Neural cell (in vitro differentiated cells): Measurements from ENCODE around the gene SSBP4. TPM values are rescaled to one million over a fixed set of nuclear protein-coding genes. Genes with fewer than 3 reads are reported as not detected.

Source experiments
- H2AFZ ChIP-seq: fragments of 200-600, 300-800 bp; sonication (generic), shearing (Covaris generic); 2 replicates; pipeline ENCODE4 v1.6.0; 2014; ENCODE audit warnings: low read depth, mild to moderate bottlenecking, antibody characterized with exemption, low read length, moderate library complexity
- H3F3A ChIP-seq: fragments of 200-600 bp; shearing (Covaris generic); 2 replicates; pipeline ENCODE4 v1.6.1; 2016; ENCODE audit warnings: mild to moderate bottlenecking, moderate library complexity, mixed read lengths, antibody characterized with exemption, low read length; ENCODE audit not compliant: insufficient read depth, poor library complexity, severe bottlenecking
- H3K27ac ChIP-seq: fragments of 200-600, 300-800 bp; sonication (generic), shearing (Covaris generic); 2 replicates; pipeline ENCODE4 v1.5.1; 2014; ENCODE audit warnings: mild to moderate bottlenecking, low read length, moderate library complexity
- H3K27me3 ChIP-seq: fragments of 300-800, 200-600 bp; sonication (generic), shearing (Covaris generic); 2 replicates; pipeline ENCODE4 v1.6.0; 2014; ENCODE audit warnings: mild to moderate bottlenecking, low read depth, low read length, moderate library complexity; ENCODE audit not compliant: insufficient read depth
- H3K36me3 ChIP-seq: fragments of 300-800, 200-600 bp; sonication (generic), shearing (Covaris generic); 2 replicates; pipeline ENCODE4 v1.5.1; 2014; ENCODE audit warnings: mild to moderate bottlenecking, antibody characterized with exemption, low read length, moderate library complexity; ENCODE audit not compliant: insufficient read depth
- H3K4me2 ChIP-seq: fragments of 300-800, 200-600 bp; sonication (generic), shearing (Covaris generic); 2 replicates; pipeline ENCODE4 v1.6.0; 2014; ENCODE audit warnings: mild to moderate bottlenecking, low read length
- H3K4me3 ChIP-seq: fragments of 300-800, 200-600 bp; sonication (generic), shearing (Covaris generic); 2 replicates; pipeline ENCODE4 v1.5.1; 2014; ENCODE audit warnings: mild to moderate bottlenecking, low read length, moderate library complexity
- H3K79me2 ChIP-seq: fragments of 200-600 bp; shearing (Covaris generic); replicated peaks from 2 replicates; pipeline ENCODE4 v1.6.0; 2014; ENCODE audit warnings: mild to moderate bottlenecking, low read length, moderate library complexity; ENCODE audit not compliant: insufficient read depth
- H3K9ac ChIP-seq: fragments of 300-800, 200-600 bp; sonication (generic), shearing (Covaris generic); 2 replicates; pipeline ENCODE4 v1.6.1; 2016; ENCODE audit warnings: mild to moderate bottlenecking, low read length, mixed read lengths
- H3K9me2 ChIP-seq: fragments of 200-600 bp; shearing (Covaris generic); 2 replicates; pipeline ENCODE4 v1.6.1; 2016; ENCODE audit warnings: mild to moderate bottlenecking, low read length, mixed read lengths; ENCODE audit not compliant: insufficient read depth
- H3K9me3 ChIP-seq: fragments of 200-600, 300-800 bp; sonication (generic), shearing (Covaris generic); 2 replicates; pipeline ENCODE4 v1.6.1; 2016; ENCODE audit warnings: mild to moderate bottlenecking, mixed run types, low read length, moderate library complexity, mixed read lengths
- H4K20me1 ChIP-seq: fragments of 200-600 bp; shearing (Covaris generic); 2 replicates; pipeline ENCODE4 v1.6.1; 2016; ENCODE audit warnings: mild to moderate bottlenecking, mixed run types; ENCODE audit not compliant: insufficient read depth
- EP300 ChIP-seq: fragments of 450-650 bp; conservative IDR thresholded peaks from 2 replicates; pipeline ENCODE4 v1.6.1; 2014; ENCODE audit warnings: antibody characterized with exemption, mild to moderate bottlenecking, moderate library complexity; ENCODE audit not compliant: poor library complexity, severe bottlenecking
- EZH2 ChIP-seq: fragments of 200-600, 300-800 bp; shearing (Covaris generic), sonication (generic); IDR thresholded peaks from 2 replicates; pipeline ENCODE4 v1.6.1; 2014; ENCODE audit warnings: antibody characterized with exemption, low read length, borderline replicate concordance, mild to moderate bottlenecking; ENCODE audit not compliant: insufficient read depth, poor library complexity, severe bottlenecking
- MXI1 ChIP-seq: fragments of 450-650 bp; conservative IDR thresholded peaks from 2 replicates; pipeline ENCODE4 v1.6.1; 2014; ENCODE audit warnings: antibody characterized with exemption, mild to moderate bottlenecking; ENCODE audit not compliant: poor library complexity, severe bottlenecking
- POLR2AphosphoS5 ChIP-seq: IDR thresholded peaks from 2 replicates; pipeline ENCODE4 v1.6.1; 2012
- RAD21 ChIP-seq: fragments of 450-650 bp; conservative IDR thresholded peaks from 2 replicates; pipeline ENCODE4 v1.6.1; 2014; ENCODE audit warnings: antibody characterized with exemption, mild to moderate bottlenecking, moderate library complexity
- SMC3 ChIP-seq: fragments of 450-650 bp; conservative IDR thresholded peaks from 2 replicates; pipeline ENCODE4 v1.6.1; 2014; ENCODE audit warnings: antibody characterized with exemption, mild to moderate bottlenecking, moderate library complexity; ENCODE audit not compliant: poor library complexity
- TAF1 ChIP-seq: IDR thresholded peaks from 2 replicates; pipeline ENCODE4 v1.6.1; 2012; ENCODE audit warnings: low read depth
- polyA plus RNA-seq: library from polyadenylated mRNA; depleted of rRNA; stranded (reverse); fragments of >200 nt; gene quantifications from 2 replicates; pipeline ENCODE4 v1.2.3, GENCODE V29; 2014
- TF ChIP-seq, protein P1 (sequence below): IDR thresholded peaks from 2 replicates; pipeline ENCODE4 v1.6.1; 2012; ENCODE audit warnings: borderline replicate concordance
- TF ChIP-seq, protein P2 (sequence below): fragments of 450-650 bp; IDR thresholded peaks from 2 replicates; pipeline ENCODE4 v1.5.1; 2014; ENCODE audit warnings: antibody characterized with exemption, mild to moderate bottlenecking, moderate library complexity; ENCODE audit not compliant: poor library complexity, severe bottlenecking

Gene SSBP4
- polyA plus RNA-seq, 1 donor from 2014 or later, result 166 TPM

DNA sequence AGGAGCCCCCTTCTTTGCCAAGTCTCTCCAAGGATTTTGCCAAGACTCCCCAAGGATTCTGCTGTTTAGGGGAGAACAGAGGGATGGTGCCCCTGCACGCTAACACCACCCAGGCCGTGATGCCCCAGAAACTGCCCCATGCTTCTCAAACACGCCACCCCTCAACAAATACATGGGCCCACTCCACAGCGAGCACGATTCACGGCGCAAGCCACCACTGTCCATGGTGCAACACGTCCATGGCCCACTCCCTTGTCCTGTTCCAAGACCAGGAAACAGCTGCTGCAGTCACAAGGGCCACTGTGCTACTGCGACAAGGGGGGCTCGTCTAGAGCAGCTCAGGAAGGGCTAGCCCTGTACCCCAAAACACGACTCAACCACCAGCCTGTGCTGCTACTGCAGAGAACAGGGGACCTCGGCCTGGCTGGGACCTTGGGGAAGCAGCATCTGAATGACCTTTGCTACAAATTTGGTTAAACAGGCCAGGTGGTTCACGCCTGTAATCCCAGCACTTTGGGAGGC lies 55.2 kb downstream of the SSBP4 start:
- no peak overlapping the region for H3K4me3 ChIP-seq
- H3K27ac ChIP-seq, result no peak overlapping the region
- no peaks in the 10 kb centered on the region for H3K79me2 ChIP-seq

DNA sequence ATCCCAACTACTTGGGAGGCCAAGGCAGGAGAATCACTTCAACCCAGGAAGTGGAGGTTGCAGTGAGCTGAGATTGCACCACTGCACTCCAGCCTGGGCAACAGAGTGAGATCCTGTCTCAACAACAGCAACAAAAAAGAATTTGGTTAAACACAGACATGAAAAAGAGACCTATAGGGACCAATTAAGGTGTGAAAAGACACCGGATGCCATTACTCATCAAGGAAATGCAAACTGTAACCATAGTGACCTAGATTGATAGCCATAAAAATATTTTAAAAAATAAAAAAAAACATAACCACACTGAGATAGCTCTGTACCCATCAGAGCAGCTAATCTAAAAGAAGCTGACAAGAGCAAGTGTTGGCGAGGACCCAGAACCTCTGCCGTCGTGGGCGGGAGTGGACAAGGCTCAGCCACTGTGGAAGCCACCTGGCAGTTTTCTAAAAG lies 55.8 kb downstream of the SSBP4 start:
- TF ChIP-seq RAD21 (no peak), POLR2AphosphoS5 (no peak)
- TF ChIP-seq, protein P1, sequence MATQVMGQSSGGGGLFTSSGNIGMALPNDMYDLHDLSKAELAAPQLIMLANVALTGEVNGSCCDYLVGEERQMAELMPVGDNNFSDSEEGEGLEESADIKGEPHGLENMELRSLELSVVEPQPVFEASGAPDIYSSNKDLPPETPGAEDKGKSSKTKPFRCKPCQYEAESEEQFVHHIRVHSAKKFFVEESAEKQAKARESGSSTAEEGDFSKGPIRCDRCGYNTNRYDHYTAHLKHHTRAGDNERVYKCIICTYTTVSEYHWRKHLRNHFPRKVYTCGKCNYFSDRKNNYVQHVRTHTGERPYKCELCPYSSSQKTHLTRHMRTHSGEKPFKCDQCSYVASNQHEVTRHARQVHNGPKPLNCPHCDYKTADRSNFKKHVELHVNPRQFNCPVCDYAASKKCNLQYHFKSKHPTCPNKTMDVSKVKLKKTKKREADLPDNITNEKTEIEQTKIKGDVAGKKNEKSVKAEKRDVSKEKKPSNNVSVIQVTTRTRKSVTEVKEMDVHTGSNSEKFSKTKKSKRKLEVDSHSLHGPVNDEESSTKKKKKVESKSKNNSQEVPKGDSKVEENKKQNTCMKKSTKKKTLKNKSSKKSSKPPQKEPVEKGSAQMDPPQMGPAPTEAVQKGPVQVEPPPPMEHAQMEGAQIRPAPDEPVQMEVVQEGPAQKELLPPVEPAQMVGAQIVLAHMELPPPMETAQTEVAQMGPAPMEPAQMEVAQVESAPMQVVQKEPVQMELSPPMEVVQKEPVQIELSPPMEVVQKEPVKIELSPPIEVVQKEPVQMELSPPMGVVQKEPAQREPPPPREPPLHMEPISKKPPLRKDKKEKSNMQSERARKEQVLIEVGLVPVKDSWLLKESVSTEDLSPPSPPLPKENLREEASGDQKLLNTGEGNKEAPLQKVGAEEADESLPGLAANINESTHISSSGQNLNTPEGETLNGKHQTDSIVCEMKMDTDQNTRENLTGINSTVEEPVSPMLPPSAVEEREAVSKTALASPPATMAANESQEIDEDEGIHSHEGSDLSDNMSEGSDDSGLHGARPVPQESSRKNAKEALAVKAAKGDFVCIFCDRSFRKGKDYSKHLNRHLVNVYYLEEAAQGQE, result no peak
- TF ChIP-seq, protein P2, sequence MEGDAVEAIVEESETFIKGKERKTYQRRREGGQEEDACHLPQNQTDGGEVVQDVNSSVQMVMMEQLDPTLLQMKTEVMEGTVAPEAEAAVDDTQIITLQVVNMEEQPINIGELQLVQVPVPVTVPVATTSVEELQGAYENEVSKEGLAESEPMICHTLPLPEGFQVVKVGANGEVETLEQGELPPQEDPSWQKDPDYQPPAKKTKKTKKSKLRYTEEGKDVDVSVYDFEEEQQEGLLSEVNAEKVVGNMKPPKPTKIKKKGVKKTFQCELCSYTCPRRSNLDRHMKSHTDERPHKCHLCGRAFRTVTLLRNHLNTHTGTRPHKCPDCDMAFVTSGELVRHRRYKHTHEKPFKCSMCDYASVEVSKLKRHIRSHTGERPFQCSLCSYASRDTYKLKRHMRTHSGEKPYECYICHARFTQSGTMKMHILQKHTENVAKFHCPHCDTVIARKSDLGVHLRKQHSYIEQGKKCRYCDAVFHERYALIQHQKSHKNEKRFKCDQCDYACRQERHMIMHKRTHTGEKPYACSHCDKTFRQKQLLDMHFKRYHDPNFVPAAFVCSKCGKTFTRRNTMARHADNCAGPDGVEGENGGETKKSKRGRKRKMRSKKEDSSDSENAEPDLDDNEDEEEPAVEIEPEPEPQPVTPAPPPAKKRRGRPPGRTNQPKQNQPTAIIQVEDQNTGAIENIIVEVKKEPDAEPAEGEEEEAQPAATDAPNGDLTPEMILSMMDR, result no peak
- no peaks in the 10 kb centered on the region for H3K36me3 ChIP-seq
- no peak overlapping the region for H3K9ac ChIP-seq
- H3K27ac ChIP-seq, result no peak overlapping the region
- H2AFZ ChIP-seq, result no peak overlapping the region
- H3F3A ChIP-seq, result no peaks in the 10 kb centered on the region
- no peak overlapping the region for H3K4me3 ChIP-seq
- H3K9me2 ChIP-seq, result no peaks in the 10 kb centered on the region
- H3K27me3 ChIP-seq, result no peaks in the 10 kb centered on the region
- H3K79me2 ChIP-seq, result no peaks in the 10 kb centered on the region
- no peak overlapping the region for H3K4me2 ChIP-seq
- no peaks in the 10 kb centered on the region for H4K20me1 ChIP-seq
- no peaks in the 10 kb centered on the region for H3K9me3 ChIP-seq

More for the DNA sequence above, 55.2 kb downstream of the SSBP4 start:
- no peaks in the 10 kb centered on the region for H3K9me3 ChIP-seq
- no peak overlapping the region for H2AFZ ChIP-seq
- no peaks in the 10 kb centered on the region for H3K36me3 ChIP-seq
- no peaks in the 10 kb centered on the region for H4K20me1 ChIP-seq
- no peaks in the 10 kb centered on the region for H3K9me2 ChIP-seq
- H3K4me2 ChIP-seq, result no peak overlapping the region
- TF ChIP-seq RAD21, result no peak
- no peak for TF ChIP-seq EZH2
- TF ChIP-seq, protein P1, result no peak
- no peak for TF ChIP-seq EP300
- TF ChIP-seq POLR2AphosphoS5, result no peak
- no peak for TF ChIP-seq MXI1
- TF ChIP-seq SMC3, result no peak
- TF ChIP-seq, protein P2, result no peak
- no peak for TF ChIP-seq TAF1
- no peaks in the 10 kb centered on the region for H3K27me3 ChIP-seq
- no peaks in the 10 kb centered on the region for H3F3A ChIP-seq
- no peak overlapping the region for H3K9ac ChIP-seq
